Measurements from ENCODE around the gene SETD3. TPM values are rescaled to one million over a fixed set of nuclear protein-coding genes. Genes with fewer than 3 reads are reported as not detected.

SETD3 gene
- total RNA-seq, 4 donors from 2014 or later = 127 to 184 (median 162) TPM

GRCh38 chr14:99382071-99382470 lies 98.6 kb downstream of the SETD3 start:
- H3K27me3 ChIP-seq = peaks cover 70% of the 10 kb centered on the region

DNA sequence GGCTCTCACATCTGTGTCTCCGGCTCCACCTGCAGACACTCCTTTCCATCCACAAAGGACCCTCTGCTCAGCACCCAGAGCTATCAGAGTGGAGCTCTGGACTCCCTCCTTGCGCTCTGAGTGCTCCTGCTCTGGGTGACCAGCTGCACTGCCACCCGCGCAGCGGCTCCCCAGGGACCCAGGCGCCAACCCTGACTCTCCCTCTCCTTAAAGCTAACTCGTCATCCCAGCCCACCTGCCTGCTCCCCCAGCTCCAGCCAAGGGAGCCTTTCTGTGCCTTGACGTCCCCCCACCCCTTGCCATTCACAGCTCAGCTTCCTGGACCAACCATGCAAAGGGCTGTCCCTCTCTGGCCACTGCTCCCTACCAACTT lies 99.0 kb downstream of the SETD3 start:
- Histone ChIP-seq H3K4me3 (no peak overlapping the region), H3K27me3 (peaks cover 67% of the 10 kb centered on the region), H3K4me1 (no peaks in the 10 kb centered on the region), H3K27ac (no peak overlapping the region), H3K9me3 (peaks cover 0 to 10% (median 0%) of the 10 kb centered on the region in 3 donors), H3K36me3 (no peaks in the 10 kb centered on the region)
- ATAC-seq = no peak
- TF ChIP-seq EP300 (IDR thresholded peaks at IDR 0.05) = no peak
- TF ChIP-seq CTCF (IDR thresholded peaks at IDR 0.05) = no peak
- no peak for TF ChIP-seq POLR2A (IDR thresholded peaks at IDR 0.05)
- TF ChIP-seq POLR2AphosphoS5 (IDR thresholded peaks at IDR 0.05) = no peak
- no CpG with 5 or more reads among the region's 8 CpGs for WGBS, 2 donors (ENCODE audit: low coverage in 1 of 2)

More at GRCh38 chr14:99382071-99382470, 98.6 kb downstream of the SETD3 start:
- no peaks in the 10 kb centered on the region for H3K4me1 ChIP-seq
- ATAC-seq = no peak
- no peak overlapping the region for H3K27ac ChIP-seq
- TF ChIP-seq POLR2AphosphoS5 (IDR thresholded peaks at IDR 0.05) (no peak), EP300 (IDR thresholded peaks at IDR 0.05) (no peak), CTCF (IDR thresholded peaks at IDR 0.05) (no peak), POLR2A (IDR thresholded peaks at IDR 0.05) (no peak)
- WGBS, 2 donors (ENCODE audit: low coverage in 1 of 2) = 58 to 65% methylated on average over 4 to 8 of the region's 16 CpGs
- no peak overlapping the region for H3K4me3 ChIP-seq
- peaks cover 0 to 10% (median 0%) of the 10 kb centered on the region in 3 donors for H3K9me3 ChIP-seq
- H3K36me3 ChIP-seq = no peaks in the 10 kb centered on the region

GRCh38 chr14:99380991-99381687 lies 99.5 kb downstream of the SETD3 start:
- Histone ChIP-seq H3K9me3 (peaks cover 0 to 10% (median 0%) of the 10 kb centered on the region in 3 donors), H3K36me3 (no peaks in the 10 kb centered on the region), H3K4me3 (no peak overlapping the region), H3K4me1 (no peaks in the 10 kb centered on the region), H3K27me3 (peaks cover 62% of the 10 kb centered on the region), H3K27ac (no peak overlapping the region)
- ATAC-seq = no peak
- WGBS, 2 donors (ENCODE audit: low coverage in 1 of 2) = 43 to 59% methylated on average over 3 to 5 of the region's 18 CpGs
- TF ChIP-seq EP300 (IDR thresholded peaks at IDR 0.05) = no peak
- TF ChIP-seq POLR2A (IDR thresholded peaks at IDR 0.05) = no peak
- no peak for TF ChIP-seq CTCF (IDR thresholded peaks at IDR 0.05)
- TF ChIP-seq POLR2AphosphoS5 (IDR thresholded peaks at IDR 0.05) = no peak

GRCh38 chr14:99380402-99380801 lies 100.3 kb downstream of the SETD3 start:
- Histone ChIP-seq H3K27ac (no peak overlapping the region), H3K9me3 (peaks cover 0 to 7% (median 0%) of the 10 kb centered on the region in 3 donors), H3K4me1 (no peaks in the 10 kb centered on the region), H3K4me3 (no peak overlapping the region), H3K27me3 (peaks cover 54% of the 10 kb centered on the region), H3K36me3 (no peaks in the 10 kb centered on the region)
- 20 to 48% methylated on average over 2 to 3 of the region's 5 CpGs for WGBS, 2 donors (ENCODE audit: low coverage in 1 of 2)
- ATAC-seq = no peak
- TF ChIP-seq POLR2AphosphoS5 (IDR thresholded peaks at IDR 0.05) (no peak), POLR2A (IDR thresholded peaks at IDR 0.05) (no peak), EP300 (IDR thresholded peaks at IDR 0.05) (no peak), CTCF (IDR thresholded peaks at IDR 0.05) (no peak)

DNA sequence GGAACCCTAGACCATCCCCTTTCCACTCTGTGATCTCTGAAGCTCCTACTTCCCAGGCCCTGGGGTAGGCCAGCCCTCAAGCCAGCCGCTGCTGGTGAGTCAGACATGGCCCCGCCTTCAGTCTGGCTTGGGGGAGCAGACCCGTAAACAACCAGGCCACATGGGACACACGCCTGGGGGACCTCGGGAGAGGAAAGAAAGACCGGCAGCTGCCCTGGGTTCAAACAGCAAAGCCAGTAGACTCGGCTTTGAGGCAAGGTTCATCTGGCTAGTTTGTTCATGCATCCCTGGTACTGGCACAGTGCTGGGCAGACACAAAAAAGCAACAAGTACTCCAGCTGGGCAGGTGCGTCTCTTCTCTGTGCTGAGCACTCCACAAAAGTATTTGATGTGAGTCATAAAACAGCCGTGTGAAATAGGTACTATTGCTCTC lies 101.9 kb downstream of the SETD3 start:
- TF ChIP-seq EP300 (IDR thresholded peaks at IDR 0.05) (no peak), POLR2A (IDR thresholded peaks at IDR 0.05) (no peak), POLR2AphosphoS5 (IDR thresholded peaks at IDR 0.05) (no peak), CTCF (IDR thresholded peaks at IDR 0.05) (no peak)
- Histone ChIP-seq H3K27ac (no peak overlapping the region), H3K4me1 (no peaks in the 10 kb centered on the region), H3K9me3 (no peaks in the 10 kb centered on the region), H3K4me3 (no peak overlapping the region), H3K27me3 (peaks cover 46% of the 10 kb centered on the region), H3K36me3 (no peaks in the 10 kb centered on the region)
- ATAC-seq = no peak
- WGBS, 2 donors (ENCODE audit: low coverage in 1 of 2) = 49 to 58% methylated on average over 6 to 7 of the region's 9 CpGs

Data from gastroesophageal sphincter (tissue), 4 donors.